T-helper 2 cell treated with Interferon-gamma antibody and Interleukin-4, amounts not matched to agents 5 μg/mL and 100 μg/mL, for 36 hours (primary cell): ENCODE results near the gene RBX1.

Experiments
- DNase-seq: peaks from one replicate; pipeline ENCODE4 v3.0.0; 2021; ENCODE audit warnings: low spot score
- H3K27ac Mint-ChIP-seq: one replicate; pipeline ENCODE4 v1.8.0; 2021; ENCODE audit warnings: mild to moderate bottlenecking, mixed read lengths
- H3K27me3 Mint-ChIP-seq: one replicate; pipeline ENCODE4 v1.8.0; 2021; ENCODE audit warnings: low read depth, mixed read lengths
- H3K36me3 Mint-ChIP-seq: one replicate; pipeline ENCODE4 v1.8.0; 2021; ENCODE audit warnings: low read depth, mixed read lengths
- H3K4me1 Mint-ChIP-seq: one replicate; pipeline ENCODE4 v1.8.0; 2021; ENCODE audit warnings: low read depth, mixed read lengths
- H3K4me3 Mint-ChIP-seq: one replicate; pipeline ENCODE4 v1.8.0; 2022; ENCODE audit warnings: mild to moderate bottlenecking, moderate library complexity, mixed read lengths
- H3K9me3 Mint-ChIP-seq: one replicate; pipeline ENCODE4 v1.8.0; 2021; ENCODE audit warnings: mixed read lengths

The RBX1 gene

GRCh38 chr22:40954113-40954512, 2.9 kb downstream of the RBX1 start:
- H3K27ac Mint-ChIP-seq = peak overlapping the region; percentile 45
- H3K27me3 Mint-ChIP-seq = no peaks in the 10 kb centered on the region
- H3K36me3 Mint-ChIP-seq = peaks cover 43% of the 10 kb centered on the region
- peak overlapping the region; percentile 21 for H3K4me3 Mint-ChIP-seq
- H3K4me1 Mint-ChIP-seq = peaks cover 33% of the 10 kb centered on the region
- no peaks in the 10 kb centered on the region for H3K9me3 Mint-ChIP-seq
- no peak for DNase-seq

- no peak overlapping the region for H3K27ac Mint-ChIP-seq
- no peak for DNase-seq
- no peaks in the 10 kb centered on the region for H3K9me3 Mint-ChIP-seq
- peak overlapping the region; percentile 44 for H3K4me3 Mint-ChIP-seq
- no peaks in the 10 kb centered on the region for H3K27me3 Mint-ChIP-seq
- peaks cover 51% of the 10 kb centered on the region for H3K36me3 Mint-ChIP-seq
- H3K4me1 Mint-ChIP-seq = peaks cover 38% of the 10 kb centered on the region
Measured at GRCh38 chr22:40955571-40955970, 4.4 kb downstream of the RBX1 start.

- Mint-ChIP-seq H3K36me3 (peaks cover 51% of the 10 kb centered on the region), H3K4me1 (peaks cover 33% of the 10 kb centered on the region), H3K27me3 (no peaks in the 10 kb centered on the region), H3K27ac (no peak overlapping the region), H3K9me3 (no peaks in the 10 kb centered on the region), H3K4me3 (no peak overlapping the region)
- no peak for DNase-seq
Measured at GRCh38 chr22:40957601-40958000, 6.4 kb downstream of the RBX1 start.

- H3K27me3 Mint-ChIP-seq = no peaks in the 10 kb centered on the region
- no peak for DNase-seq
- H3K4me1 Mint-ChIP-seq = peaks cover 27% of the 10 kb centered on the region
- H3K4me3 Mint-ChIP-seq = no peak overlapping the region
- H3K36me3 Mint-ChIP-seq = peaks cover 50% of the 10 kb centered on the region
- H3K27ac Mint-ChIP-seq = no peak overlapping the region
- no peaks in the 10 kb centered on the region for H3K9me3 Mint-ChIP-seq
Measured at GRCh38 chr22:40958299-40958698, 7.1 kb downstream of the RBX1 start.

DNA sequence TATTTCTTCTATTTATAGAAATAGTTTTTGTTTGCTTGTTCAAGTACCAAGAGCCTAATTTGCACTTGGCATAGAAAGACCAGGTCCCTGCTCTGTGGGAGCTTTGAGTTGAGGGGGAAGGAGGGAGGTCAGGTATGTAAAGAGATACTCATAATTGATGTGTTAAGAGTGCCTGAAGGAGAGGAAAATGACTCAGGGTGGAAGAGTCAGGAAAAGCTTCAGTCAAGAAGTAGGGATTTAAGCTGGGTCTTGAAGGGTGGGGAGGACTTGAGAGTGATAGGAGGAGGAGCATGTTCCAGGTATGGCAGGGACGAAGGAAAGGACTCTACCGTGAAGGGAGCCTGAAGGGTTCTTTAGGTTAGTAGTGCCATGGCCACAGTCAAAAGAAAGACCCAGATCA, 9.0 kb downstream of the RBX1 start:
- Mint-ChIP-seq H3K4me1 (peaks cover 12% of the 10 kb centered on the region), H3K9me3 (no peaks in the 10 kb centered on the region), H3K27me3 (no peaks in the 10 kb centered on the region), H3K36me3 (peaks cover 49% of the 10 kb centered on the region), H3K27ac (peak overlapping the region; percentile 1), H3K4me3 (no peak overlapping the region)
- no peak for DNase-seq

- no peak for DNase-seq
- no peaks in the 10 kb centered on the region for H3K27me3 Mint-ChIP-seq
- no peak overlapping the region for H3K4me3 Mint-ChIP-seq
Measured at GRCh38 chr22:40965936-40966725, 15.0 kb downstream of the RBX1 start.

DNA sequence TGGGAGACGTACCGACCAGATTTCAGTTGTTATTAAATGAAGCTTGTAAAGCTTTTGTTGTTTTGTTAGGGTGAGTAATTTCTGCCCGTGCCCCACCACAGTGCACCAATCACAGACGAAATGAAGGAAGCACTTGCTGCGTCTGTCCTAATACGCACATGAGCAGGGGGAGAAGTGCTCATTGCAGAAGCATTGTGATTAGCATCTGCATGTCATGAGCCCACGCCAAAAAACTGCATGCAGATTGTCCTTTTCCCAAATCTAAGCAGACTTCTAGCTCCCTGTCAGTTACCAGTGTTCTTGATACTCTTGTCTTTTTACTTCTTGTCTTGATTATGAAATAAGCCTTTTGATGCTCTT, 15.5 kb downstream of the RBX1 start:
- Mint-ChIP-seq H3K27ac (no peak overlapping the region), H3K27me3 (no peaks in the 10 kb centered on the region), H3K9me3 (no peaks in the 10 kb centered on the region), H3K36me3 (peaks cover 48% of the 10 kb centered on the region), H3K4me1 (peaks cover 15% of the 10 kb centered on the region), H3K4me3 (no peak overlapping the region)
- DNase-seq = no peak

More at GRCh38 chr22:40965936-40966725, 15.0 kb downstream of the RBX1 start:
- H3K4me1 Mint-ChIP-seq = peaks cover 15% of the 10 kb centered on the region
- H3K36me3 Mint-ChIP-seq = peaks cover 48% of the 10 kb centered on the region
- H3K9me3 Mint-ChIP-seq = no peaks in the 10 kb centered on the region
- peak overlapping the region; percentile 58 for H3K27ac Mint-ChIP-seq

- Mint-ChIP-seq H3K9me3 (no peaks in the 10 kb centered on the region), H3K36me3 (peaks cover 48% of the 10 kb centered on the region), H3K4me1 (peaks cover 15% of the 10 kb centered on the region), H3K4me3 (no peak overlapping the region), H3K27me3 (no peaks in the 10 kb centered on the region), H3K27ac (peak overlapping the region; percentile 4)
- DNase-seq = no peak
Measured at GRCh38 chr22:40967111-40967760, 16.1 kb downstream of the RBX1 start.

GRCh38 chr22:40972587-40972986, 21.4 kb downstream of the RBX1 start:
- H3K27ac Mint-ChIP-seq = no peak overlapping the region
- H3K36me3 Mint-ChIP-seq = peaks cover 23% of the 10 kb centered on the region
- H3K27me3 Mint-ChIP-seq = no peaks in the 10 kb centered on the region
- H3K4me3 Mint-ChIP-seq = no peak overlapping the region
- H3K4me1 Mint-ChIP-seq = no peaks in the 10 kb centered on the region
- DNase-seq = no peak
- H3K9me3 Mint-ChIP-seq = no peaks in the 10 kb centered on the region

- H3K4me3 Mint-ChIP-seq = no peak overlapping the region
- H3K9me3 Mint-ChIP-seq = no peaks in the 10 kb centered on the region
- no peaks in the 10 kb centered on the region for H3K4me1 Mint-ChIP-seq
- peaks cover 21% of the 10 kb centered on the region for H3K36me3 Mint-ChIP-seq
- no peak overlapping the region for H3K27ac Mint-ChIP-seq
- DNase-seq = no peak
- no peaks in the 10 kb centered on the region for H3K27me3 Mint-ChIP-seq
Measured at GRCh38 chr22:40973144-40973543, 22.0 kb downstream of the RBX1 start.

GRCh38 chr22:40975366-40975765, 24.2 kb downstream of the RBX1 start:
- H3K27me3 Mint-ChIP-seq = no peaks in the 10 kb centered on the region
- H3K9me3 Mint-ChIP-seq = no peaks in the 10 kb centered on the region
- no peaks in the 10 kb centered on the region for H3K4me1 Mint-ChIP-seq
- H3K36me3 Mint-ChIP-seq = peaks cover 14% of the 10 kb centered on the region
- H3K4me3 Mint-ChIP-seq = no peak overlapping the region
- DNase-seq = no peak
- H3K27ac Mint-ChIP-seq = no peak overlapping the region

GRCh38 chr22:40976866-40977700, 25.9 kb downstream of the RBX1 start:
- Mint-ChIP-seq H3K9me3 (no peaks in the 10 kb centered on the region), H3K4me1 (no peaks in the 10 kb centered on the region), H3K27ac (no peak overlapping the region), H3K36me3 (peaks cover 9% of the 10 kb centered on the region), H3K27me3 (no peaks in the 10 kb centered on the region), H3K4me3 (no peak overlapping the region)
- DNase-seq = no peak

DNA sequence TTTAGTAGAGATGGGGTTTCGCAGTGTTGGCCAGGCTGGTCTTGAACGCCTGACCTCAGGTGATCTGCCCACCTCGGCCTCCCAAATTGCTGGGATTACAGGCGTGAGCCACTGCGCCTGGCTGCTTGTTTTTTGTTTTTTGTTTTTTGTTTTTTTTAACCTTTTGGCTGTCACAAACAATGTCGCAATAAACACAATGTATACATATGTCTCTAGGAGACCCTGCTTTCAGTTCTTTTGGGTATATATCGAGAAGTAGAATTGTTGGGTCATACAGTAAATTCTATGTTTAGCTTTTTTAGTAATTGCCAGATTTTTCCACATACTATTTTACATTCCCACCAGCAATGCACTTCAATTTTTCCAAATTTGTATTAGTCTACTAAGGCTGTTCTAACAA, 28.0 kb downstream of the RBX1 start:
- H3K27me3 Mint-ChIP-seq = no peaks in the 10 kb centered on the region
- H3K36me3 Mint-ChIP-seq = no peaks in the 10 kb centered on the region
- no peaks in the 10 kb centered on the region for H3K9me3 Mint-ChIP-seq
- DNase-seq = no peak
- no peaks in the 10 kb centered on the region for H3K4me1 Mint-ChIP-seq
- H3K27ac Mint-ChIP-seq = no peak overlapping the region
- no peak overlapping the region for H3K4me3 Mint-ChIP-seq

GRCh38 chr22:40979871-40980270, 28.7 kb downstream of the RBX1 start:
- H3K27ac Mint-ChIP-seq = no peak overlapping the region
- no peaks in the 10 kb centered on the region for H3K27me3 Mint-ChIP-seq
- no peak for DNase-seq
- H3K9me3 Mint-ChIP-seq = no peaks in the 10 kb centered on the region
- no peak overlapping the region for H3K4me3 Mint-ChIP-seq
- no peaks in the 10 kb centered on the region for H3K4me1 Mint-ChIP-seq
- H3K36me3 Mint-ChIP-seq = no peaks in the 10 kb centered on the region
